AG10803 (cell line): ENCODE results near the gene XIAP.
"Not testable (repeated sequence)": the region's sequence is repeated elsewhere in the genome, so short reads cannot be mapped to it uniquely, and the experiment has no call there.

Source experiments
- DNase-seq: peaks from one replicate; pipeline ENCODE4 v3.0.0; 2010; ENCODE audit warnings: low read depth
- H3K4me3 ChIP-seq: 2 replicates; pipeline ENCODE4 v1.5.1; 2011; ENCODE audit warnings: mild to moderate bottlenecking, low read length, control low read depth
- CTCF ChIP-seq: conservative IDR thresholded peaks from 2 replicates; pipeline ENCODE4 v1.5.1; 2011; ENCODE audit warnings: mild to moderate bottlenecking, low read length, control low read depth, inconsistent platforms

Gene XIAP

GRCh38 chrX:123876177-123876576 is 16.3 kb downstream of the XIAP start:
- no peak for DNase-seq
- TF ChIP-seq CTCF = no peak
- no peak overlapping the region for H3K4me3 ChIP-seq

DNA sequence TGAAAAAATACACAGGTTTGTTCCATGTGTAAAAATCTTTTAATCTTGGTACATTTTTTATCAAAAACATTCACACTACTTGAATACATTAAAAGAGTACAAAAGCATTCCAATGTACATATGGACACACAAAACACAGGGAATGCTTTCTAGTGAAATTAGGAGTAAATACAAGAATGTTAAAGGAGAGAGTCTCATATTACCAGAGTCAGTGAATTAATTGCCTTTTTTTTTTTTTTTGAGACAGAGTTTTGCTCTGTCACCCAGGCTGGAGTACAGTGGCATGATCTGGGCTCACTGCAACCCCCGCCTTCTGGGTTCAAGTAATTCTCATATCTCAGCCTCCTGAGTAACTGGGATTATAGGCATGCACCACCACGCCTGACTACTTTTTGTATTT is 17.0 kb downstream of the XIAP start:
- TF ChIP-seq CTCF = no peak
- no peak for DNase-seq
- H3K4me3 ChIP-seq = no peak overlapping the region

GRCh38 chrX:123878252-123878721 is 18.4 kb downstream of the XIAP start:
- DNase-seq = no peak
- H3K4me3 ChIP-seq = no peak overlapping the region
- TF ChIP-seq CTCF = no peak

DNA sequence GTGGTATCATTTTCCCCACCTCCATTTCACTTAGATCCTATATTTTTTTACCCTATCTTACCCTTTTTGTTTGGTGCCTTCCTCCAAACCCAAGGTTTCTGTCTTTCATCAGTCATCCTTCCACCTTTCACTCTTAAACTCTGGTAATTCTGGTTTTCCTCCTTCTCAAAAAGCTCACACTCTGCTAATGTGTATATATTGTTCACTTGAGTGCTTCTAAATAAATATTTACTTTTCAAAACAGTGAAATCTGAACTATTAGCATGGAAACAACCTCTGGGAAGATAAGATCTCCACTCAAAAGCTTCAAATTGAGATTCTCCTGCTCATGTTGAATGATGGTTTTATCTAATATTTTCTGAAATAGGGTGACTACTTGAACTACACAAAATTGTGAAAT is 21.5 kb downstream of the XIAP start:
- DNase-seq = no peak
- TF ChIP-seq CTCF = no peak
- no peak overlapping the region for H3K4me3 ChIP-seq

DNA sequence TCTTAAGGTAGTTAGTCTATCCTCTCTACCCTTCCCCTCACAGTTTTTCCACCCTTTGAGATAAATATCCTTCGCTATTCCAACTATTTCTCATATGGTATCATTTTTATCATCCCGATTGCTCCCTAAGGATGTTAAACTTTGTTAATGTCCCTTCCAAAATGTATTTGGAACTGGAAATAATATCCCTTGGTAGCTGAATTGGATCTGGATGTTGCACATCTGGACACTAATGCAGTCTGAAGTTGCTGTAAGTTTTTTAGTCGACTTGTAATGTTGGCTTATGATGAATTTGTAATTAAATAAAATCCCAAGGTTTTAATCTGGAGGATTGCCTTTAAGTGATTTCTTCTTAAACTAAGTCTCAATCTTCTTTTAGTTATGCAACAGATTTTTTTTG is 22.5 kb downstream of the XIAP start:
- H3K4me3 ChIP-seq = no peak overlapping the region
- no peak for TF ChIP-seq CTCF
- DNase-seq = no peak

DNA sequence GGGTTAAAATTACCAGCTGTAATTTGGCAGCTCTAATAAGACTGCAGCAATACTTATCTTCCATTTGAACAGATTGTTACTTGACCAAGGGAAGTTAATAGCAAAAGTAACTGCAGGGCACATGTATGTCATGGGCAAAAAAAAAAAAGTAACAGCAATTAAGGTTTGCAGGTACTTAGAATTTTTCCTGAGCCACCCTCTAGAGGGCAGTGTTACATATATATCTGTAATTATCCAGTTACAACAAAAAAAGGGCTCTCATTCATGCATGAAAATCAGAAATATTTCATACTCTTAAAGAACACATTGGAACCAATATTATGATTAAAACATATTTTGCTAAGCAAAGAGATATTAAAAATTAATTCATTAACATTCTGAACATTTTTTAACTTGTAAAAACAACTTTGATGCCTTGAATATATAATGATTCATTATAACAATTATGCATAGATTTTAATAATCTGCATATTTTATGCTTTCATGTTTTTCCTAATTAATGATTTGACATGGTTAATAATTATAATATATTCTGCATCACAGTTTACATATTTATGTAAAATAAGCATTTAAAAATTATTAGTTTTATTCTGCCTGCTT is 25.1 kb downstream of the XIAP start:
- TF ChIP-seq CTCF = peak; percentile 55
- H3K4me3 ChIP-seq = no peak overlapping the region
- peak; percentile 52 for DNase-seq

DNA sequence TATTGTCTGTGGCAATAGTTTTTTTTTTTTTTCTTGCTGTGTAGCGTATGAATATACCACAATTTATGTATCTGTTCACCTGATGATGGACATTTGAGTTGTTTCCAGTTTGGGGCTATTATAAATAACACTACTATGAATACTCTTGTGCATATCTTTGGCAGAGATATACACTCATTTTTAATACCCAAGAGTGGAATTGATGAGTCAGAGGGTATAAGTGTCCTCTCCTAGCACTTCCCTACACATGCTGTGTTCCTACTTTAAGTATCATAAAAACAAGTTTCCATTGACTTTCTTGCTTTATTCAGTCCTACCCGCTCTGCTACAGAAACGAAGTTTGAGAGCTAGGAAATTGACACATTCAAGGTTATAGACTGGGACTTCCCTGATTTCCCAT is 39.8 kb downstream of the XIAP start:
- H3K4me3 ChIP-seq = no peak overlapping the region
- peak; percentile 4 for DNase-seq
- no peak for TF ChIP-seq CTCF

GRCh38 chrX:123903261-123903660 is 43.4 kb downstream of the XIAP start:
- not testable (repeated sequence) for H3K4me3 ChIP-seq, DNase-seq
